Pericardium fibroblast (primary cell): Measurements from ENCODE around the gene MRFAP1L1. TPM values are rescaled to one million over a fixed set of nuclear protein-coding genes. Genes with fewer than 3 reads are reported as not detected.

Source experiments
- total RNA-seq: library from RNA; depleted of rRNA; stranded (reverse); fragments of >200 nt; gene quantifications from 2 replicates; pipeline ENCODE4 v1.2.3, GENCODE V29; 2015

The MRFAP1L1 gene
- 41.3 and 45.4 TPM in 2 replicates for total RNA-seq

GRCh38 chr4:6709230-6710114 lies at the start of gene MRFAP1L1:
TSS of gene MRFAP1L1 (minus strand) at chr4:6709865. CDS start at chr4:6709629, 236 bp downstream.

GRCh38 chr4:6716018-6716911 lies 6.6 kb upstream of the MRFAP1L1 start, which contains the start of gene BLOC1S4:
TSS of gene BLOC1S4 (plus strand) at chr4:6716174. CDS start at chr4:6716210, 36 bp downstream.

DNA sequence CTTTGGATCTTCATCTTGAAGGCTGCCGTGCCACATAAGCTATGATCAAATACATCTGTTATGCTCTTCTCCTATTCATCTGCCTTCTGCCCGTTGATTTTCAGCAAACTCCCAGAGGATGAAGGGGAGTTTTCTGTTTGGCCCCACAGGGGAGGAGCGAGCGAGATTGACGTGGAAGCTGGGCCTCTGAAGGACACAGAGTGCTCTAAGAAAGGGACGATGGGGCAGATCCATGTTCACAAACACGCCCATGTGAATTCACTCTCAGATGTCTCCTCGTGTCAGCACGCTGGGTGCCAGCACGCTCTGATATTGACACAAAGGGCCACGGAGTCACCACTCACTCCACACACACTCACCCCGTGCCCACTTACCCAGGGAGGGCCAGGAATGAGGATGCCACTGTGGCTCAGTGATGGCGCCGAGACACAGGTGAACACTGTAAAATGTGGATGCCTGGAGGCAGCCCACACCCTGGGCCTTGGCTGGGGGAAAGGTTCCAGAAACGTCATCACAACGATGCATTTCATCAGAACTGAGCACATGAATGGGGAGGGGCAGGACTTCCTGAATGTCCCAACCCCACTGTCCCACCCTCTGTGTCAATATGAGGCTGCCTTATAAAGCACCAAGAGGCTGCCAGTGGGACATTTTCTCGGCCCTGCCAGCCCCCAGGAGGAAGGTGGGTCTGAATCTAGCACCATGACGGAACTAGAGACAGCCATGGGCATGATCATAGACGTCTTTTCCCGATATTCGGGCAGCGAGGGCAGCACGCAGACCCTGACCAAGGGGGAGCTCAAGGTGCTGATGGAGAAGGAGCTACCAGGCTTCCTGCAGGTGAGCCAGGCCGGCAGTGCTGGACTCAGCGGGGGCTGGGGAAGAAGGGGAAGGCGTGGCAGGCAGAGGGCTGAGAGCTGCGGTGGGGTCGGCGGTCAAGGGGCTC lies 16.2 kb downstream of the MRFAP1L1 start, which contains the start of gene S100P:
Gene S100P, plus strand, starts transcription at position 648 of the 946 bp plus-strand sequence. Its CDS starts 55 bp downstream, at position 703.

Other genes with a start within 250 kb of the MRFAP1L1 start
- gene PPP2R2C, start 237.3 kb downstream of the MRFAP1L1 start, total RNA-seq: not detected in 2 replicates
- 25.8 and 27.8 TPM in 2 replicates for gene MAN2B2, start 134.7 kb downstream of the MRFAP1L1 start, total RNA-seq
- gene MRFAP1, start 69.2 kb downstream of the MRFAP1L1 start, total RNA-seq: 210 and 238 TPM in 2 replicates
- not detected in 2 replicates for gene S100P, start 16.0 kb downstream of the MRFAP1L1 start, total RNA-seq
- gene BLOC1S4, start 6.3 kb upstream of the MRFAP1L1 start, total RNA-seq: 28.0 and 36.6 TPM in 2 replicates
- 10.7 and 15.9 TPM in 2 replicates for gene KIAA0232, start 72.9 kb upstream of the MRFAP1L1 start, total RNA-seq
- 19.4 and 30.6 TPM in 2 replicates for gene TBC1D14, start 200.0 kb upstream of the MRFAP1L1 start, total RNA-seq